H1 (cell line): ENCODE measurements around the gene CPXM1. TPM values are rescaled to one million over a fixed set of nuclear protein-coding genes. Genes with fewer than 3 reads are reported as not detected.

Experiments used
- CTCF ChIA-PET: fragments of 300-600 bp; sonication (Branson Sonifier 250); formaldehyde crosslinking; loops from one replicate; lab custom pipeline; 2021; ENCODE audit not compliant: partially characterized antibody; lab: Charles Lee
- POLR2A ChIA-PET: fragments of 300-600 bp; sonication (Branson Sonifier 250); formaldehyde crosslinking; loops from one replicate; lab custom pipeline; 2021; ENCODE audit warnings: inconsistent platforms; ENCODE audit not compliant: partially characterized antibody; lab: Charles Lee
- DNase-seq, 2 experiments: peaks; one replicate each; pipeline versions ENCODE4 v3.0.0 to v3.0.0-alpha.2; 2010 to 2022; ENCODE audit warnings: low spot score in 2 of 2, low read depth in 1 of 2, mixed read lengths in 1 of 2
- FAIRE-seq: peaks from 2 replicates; lab custom pipeline; 2011; peaks lifted over from hg19 to GRCh38; lab: Jason Lieb, UNC
- H2AFZ ChIP-seq: 2 replicates; pipeline ENCODE4 v1.8.1; 2012; ENCODE audit warnings: low read length, inconsistent platforms
- H2AK5ac ChIP-seq: 2 replicates; pipeline ENCODE4 v1.6.1; 2013; ENCODE audit warnings: low read depth, low read length
- H2BK120ac ChIP-seq: replicated peaks from 2 replicates; pipeline ENCODE3; 2013; ENCODE audit warnings: low read depth, low read length, inconsistent platforms
- H2BK12ac ChIP-seq: 2 replicates; pipeline ENCODE4 v1.6.1; 2013; ENCODE audit warnings: low read depth, low read length
- H2BK15ac ChIP-seq: 2 replicates; pipeline ENCODE4 v1.6.1; 2013; ENCODE audit warnings: low read length
- H2BK20ac ChIP-seq: 2 replicates; pipeline ENCODE4 v1.6.1; 2013; ENCODE audit warnings: low read length
- H2BK5ac ChIP-seq: 2 replicates; pipeline ENCODE4 v1.6.1; 2013; ENCODE audit warnings: low read depth, low read length
- H3K14ac ChIP-seq: 2 replicates; pipeline ENCODE4 v1.6.1; 2013; ENCODE audit warnings: inconsistent platforms; ENCODE audit not compliant: insufficient read length
- H3K18ac ChIP-seq: 2 replicates; pipeline ENCODE4 v1.6.1; 2013; ENCODE audit warnings: low read length; ENCODE audit errors: extremely low read depth
- H3K23ac ChIP-seq: 2 replicates; pipeline ENCODE4 v1.6.1; 2013; ENCODE audit warnings: inconsistent platforms; ENCODE audit not compliant: insufficient read length
- H3K23me2 ChIP-seq: 2 replicates; pipeline ENCODE4 v1.6.1; 2013; ENCODE audit warnings: low read depth, low read length
- H3K27ac ChIP-seq: 2 replicates; pipeline ENCODE4 v1.6.1; 2011; ENCODE audit warnings: low read depth, low read length, inconsistent platforms
- H3K27me3 ChIP-seq, 4 experiments: replicated peaks in 1 of 4; 1 replicate in 1 of 4; 2 replicates in 3 of 4; pipeline versions ENCODE4 v1.6.1 to v1.8.1; 2011 to 2013; ENCODE audit warnings: low read length in 3 of 4, mild to moderate bottlenecking in 3 of 4, inconsistent platforms in 2 of 4, mixed read lengths in 2 of 4, moderate library complexity in 1 of 4; ENCODE audit not compliant: control insufficient read depth in 3 of 4, insufficient read depth in 3 of 4; ENCODE audit errors: extremely low read depth in 1 of 4
- H3K36me3 ChIP-seq, 4 experiments: 2 replicates each; pipeline versions ENCODE4 v1.6.1 to v1.8.1; 2011 to 2013; ENCODE audit warnings: mild to moderate bottlenecking in 4 of 4, low read length in 3 of 4, moderate library complexity in 2 of 4, control low read depth in 1 of 4, inconsistent platforms in 1 of 4; ENCODE audit not compliant: insufficient read depth in 4 of 4, control insufficient read depth in 2 of 4
- H3K4ac ChIP-seq: replicated peaks from 2 replicates; pipeline ENCODE3; 2013; ENCODE audit warnings: low read length, low read depth, mixed read lengths, inconsistent platforms; ENCODE audit not compliant: insufficient read length
- H3K4me1 ChIP-seq, 4 experiments: replicated peaks in 1 of 4; 1 replicate in 1 of 4; 2 replicates in 3 of 4; pipeline versions ENCODE4 v1.6.1 to v1.8.1; 2011 to 2013; ENCODE audit warnings: low read length in 3 of 4, inconsistent platforms in 2 of 4, mixed read lengths in 1 of 4; ENCODE audit not compliant: insufficient read depth in 4 of 4, control insufficient read depth in 3 of 4
- H3K4me2 ChIP-seq, 2 experiments: 2 replicates each; pipeline versions ENCODE4 v1.6.1 to v1.8.1; 2011 to 2013; ENCODE audit warnings: low read depth in 2 of 2, low read length in 2 of 2, control low read depth in 1 of 2, inconsistent platforms in 1 of 2, mild to moderate bottlenecking in 1 of 2; ENCODE audit not compliant: insufficient read depth in 1 of 2
- H3K4me3 ChIP-seq, 4 experiments: fragments of 200-600, 300-600 bp in 1 of 4; sonication (generic), shearing (Covaris generic), sonication (Bioruptor Twin) in 1 of 4; 2 replicates each; pipeline versions ENCODE4 v1.5.1 to v1.8.1; 2011 to 2016; ENCODE audit warnings: low read length in 4 of 4, low read depth in 3 of 4, control low read depth in 2 of 4, inconsistent platforms in 2 of 4, mild to moderate bottlenecking in 2 of 4, mixed read lengths in 1 of 4, moderate library complexity in 1 of 4; ENCODE audit not compliant: insufficient read depth in 2 of 4; ENCODE audit errors: extremely low read depth in 1 of 4
- H3K56ac ChIP-seq: replicated peaks from 2 replicates; pipeline ENCODE3; 2013; ENCODE audit warnings: low read depth, mild to moderate bottlenecking, mixed read lengths, low read length, inconsistent platforms; ENCODE audit not compliant: insufficient read length
- H3K79me1 ChIP-seq: 2 replicates; pipeline ENCODE4 v1.6.1; 2013; ENCODE audit warnings: low read depth, low read length, control low read depth
- H3K79me2 ChIP-seq, 2 experiments: 2 replicates each; pipeline versions ENCODE4 v1.6.1 to v1.8.1; 2012 to 2013; ENCODE audit warnings: low read length in 2 of 2, mild to moderate bottlenecking in 2 of 2, inconsistent platforms in 1 of 2; ENCODE audit not compliant: insufficient read depth in 2 of 2, control insufficient read depth in 1 of 2
- H3K9ac ChIP-seq, 4 experiments: replicated peaks in 1 of 4; 1 replicate in 1 of 4; 2 replicates in 3 of 4; pipeline versions ENCODE4 v1.6.1 to v1.8.1; 2011 to 2013; ENCODE audit warnings: low read depth in 3 of 4, low read length in 3 of 4, control low read depth in 2 of 4, mild to moderate bottlenecking in 2 of 4, moderate library complexity in 2 of 4, inconsistent platforms in 1 of 4; ENCODE audit errors: extremely low read depth in 1 of 4
- H3K9me3 ChIP-seq, 2 experiments: 2 replicates each; pipeline versions ENCODE4 v1.6.1 to v1.8.1; 2012 to 2013; ENCODE audit warnings: mild to moderate bottlenecking in 2 of 2, moderate library complexity in 2 of 2, control low read depth in 1 of 2, inconsistent platforms in 1 of 2, low read depth in 1 of 2, low read length in 1 of 2, mixed read lengths in 1 of 2; ENCODE audit not compliant: insufficient read depth in 2 of 2
- H4K20me1 ChIP-seq, 2 experiments: replicated peaks in 1 of 2; 2 replicates each; pipeline versions ENCODE3 to v1.8.1; 2011 to 2013; ENCODE audit warnings: inconsistent platforms in 2 of 2, low read length in 2 of 2, mild to moderate bottlenecking in 1 of 2; ENCODE audit not compliant: insufficient read depth in 2 of 2, control insufficient read depth in 1 of 2
- H4K5ac ChIP-seq: 2 replicates; pipeline ENCODE4 v1.6.1; 2013; ENCODE audit warnings: low read length, low read depth, mixed read lengths, inconsistent platforms; ENCODE audit not compliant: insufficient read length
- H4K8ac ChIP-seq: 2 replicates; pipeline ENCODE4 v1.8.0; 2013; ENCODE audit warnings: mild to moderate bottlenecking, moderate library complexity, low read length, inconsistent platforms; ENCODE audit not compliant: insufficient read depth; ENCODE audit errors: extremely low read depth
- H4K91ac ChIP-seq: replicated peaks from 2 replicates; pipeline ENCODE3; 2013; ENCODE audit warnings: low read length, mixed read lengths, inconsistent platforms; ENCODE audit not compliant: insufficient read length
- ATF2 ChIP-seq: IDR thresholded peaks from 2 replicates; pipeline ENCODE4 v1.6.1; 2012; ENCODE audit warnings: low read length, inconsistent platforms
- CREB1 ChIP-seq: IDR thresholded peaks from 2 replicates; pipeline ENCODE4 v1.6.1; 2012; ENCODE audit warnings: inconsistent platforms
- CTCF ChIP-seq, 3 experiments: IDR thresholded peaks; 1 replicate in 2 of 3; 2 replicates in 1 of 3; pipeline versions ENCODE4 v1.5.1 to v1.6.1; 2011; ENCODE audit warnings: low read length in 3 of 3, mild to moderate bottlenecking in 3 of 3, inconsistent platforms in 2 of 3, low read depth in 1 of 3, moderate library complexity in 1 of 3; ENCODE audit not compliant: insufficient read depth in 1 of 3; ENCODE audit errors: control extremely low read depth in 1 of 3
- GTF2F1 ChIP-seq: IDR thresholded peaks from 2 replicates; pipeline ENCODE4 v1.6.1; 2012; ENCODE audit warnings: low read depth, low read length, improper control_type of control experiment, borderline replicate concordance
- MAX ChIP-seq: IDR thresholded peaks from 2 replicates; pipeline ENCODE4 v1.6.1; 2012; ENCODE audit warnings: inconsistent platforms
- POLR2AphosphoS5 ChIP-seq: IDR thresholded peaks from 2 replicates; pipeline ENCODE4 v1.6.1; 2011; ENCODE audit warnings: low read depth, low read length
- RBBP5 ChIP-seq: IDR thresholded peaks from 2 replicates; pipeline ENCODE4 v1.7.1; 2012; ENCODE audit warnings: low read depth, mild to moderate bottlenecking, inconsistent platforms, low read length, moderate library complexity, borderline replicate concordance
- SP2 ChIP-seq: IDR thresholded peaks from 2 replicates; pipeline ENCODE4 v1.6.1; 2012; ENCODE audit warnings: mild to moderate bottlenecking, low read length, inconsistent platforms
- TAF1 ChIP-seq: IDR thresholded peaks from 2 replicates; pipeline ENCODE4 v1.6.1; 2011; ENCODE audit warnings: mild to moderate bottlenecking, low read depth, low read length
- WGBS, 2 experiments: shearing (Covaris generic) in 1 of 2; methylation state at CpG; one replicate each; pipeline versions ENCODE4 v1.1.6 to v1.1.7; 2013 to 2015; ENCODE audit warnings: low lambda C conversion rate in 2 of 2, mixed read lengths in 2 of 2, inconsistent platforms in 1 of 2, low coverage in 1 of 2, missing lambda C conversion rate in 1 of 2; ENCODE audit not compliant: insufficient replicate concordance in 2 of 2, insufficient coverage in 1 of 2, insufficient read length in 1 of 2; ENCODE audit errors: extremely low coverage in 1 of 2, missing lambda C conversion rate in 1 of 2; 5-methylcytosine and 5-hydroxymethylcytosine counted together
- polyA plus RNA-seq, 7 experiments: library from polyadenylated mRNA; depleted of rRNA in 3 of 7; stranded (reverse) in 5 of 7; unstranded in 2 of 7; fragments of >200 nt in 5 of 7; fragments of 200-250 nt in 2 of 7; gene quantifications; 1 replicate in 5 of 7; 2 replicates in 1 of 7; 4 replicates in 1 of 7; pipeline versions ENCODE4 v1.2.1 to v1.2.3, GENCODE V29; 2011 to 2013; ENCODE audit warnings: missing spikeins in 2 of 7, mixed read lengths in 2 of 7
- total RNA-seq: library from RNA; stranded (reverse); fragmentation: NEBNext Ultra II Directional; extraction: Animal tissue kit (Norgen Biotek cat#: 25700); gene quantifications from 2 replicates; pipeline ENCODE4 v1.2.1, GENCODE V29; 2021

CPXM1 gene
- total and polyA plus RNA-seq, 2 of the 8 experiments (the other 6 are each of a cell fraction or from before 2014, with no cell fraction given) = 31.3 to 81.9 TPM

GRCh38 chr20:2836035-2836434, 35.6 kb upstream of the CPXM1 start:
- Histone ChIP-seq H3K27ac (no peak overlapping the region), H3K56ac (no peak overlapping the region), H3K9ac (no peak overlapping the region), H3K36me3 (peaks cover 0 to 5% (median 0%) of the 10 kb centered on the region in 4 experiments; a peak in 1 of 8 replicates), H3K79me1 (no peaks in the 10 kb centered on the region), H3K23me2 (peaks cover 5% of the 10 kb centered on the region; the same call in 1 of the 2 replicates), H4K5ac (no peak overlapping the region), H3K4me2 (no peak overlapping the region), H3K9me3 (peaks cover 0 to 6% of the 10 kb centered on the region in 2 experiments; a peak in 1 of 4 replicates), H2AFZ (no peak overlapping the region), H2BK12ac (no peak overlapping the region), H2BK120ac (no peak overlapping the region), H4K91ac (no peak overlapping the region), H4K8ac (no peak overlapping the region; the same call in 1 of the 2 replicates), H3K27me3 (peaks cover 5 to 20% (median 18%) of the 10 kb centered on the region in 4 experiments), H3K4ac (no peak overlapping the region), H3K23ac (no peak overlapping the region), H3K14ac (no peak overlapping the region), H2BK5ac (no peak overlapping the region), H3K4me3 (no peak overlapping the region), H3K4me1 (no peaks in the 10 kb centered on the region; a peak in 1 of 7 replicates), H4K20me1 (peaks cover 0 to 2% of the 10 kb centered on the region in 2 experiments), H3K18ac (no peak overlapping the region), H3K79me2 (no peaks in the 10 kb centered on the region), H2BK15ac (no peak overlapping the region), H2BK20ac (no peak overlapping the region), H2AK5ac (no peak overlapping the region)
- FAIRE-seq = no peak
- DNase-seq = no peak
- ChIA-PET POLR2A (no interaction called here), CTCF (interaction anchor here (1.1 to 1.8 kb wide), 2 partner anchors 81 to 83 kb away, joined by 3 to 6 read pairs; no protein-coding TSS in a partner anchor)
- 74% methylated on average over 2 of the region's 5 CpGs; no CpG with 5 or more reads in 1 of the 2 experiments for WGBS, 2 experiments
- TF ChIP-seq MAX (no peak), CTCF (IDR thresholded peaks at IDR 0.05; ENCODE audit: control extremely low read depth in 1 of 3, insufficient read depth in 1 of 3, low read depth in 1 of 3, low read length in 3 of 3) (no peak), TAF1 (no peak), ATF2 (no peak), SP2 (no peak), CREB1 (no peak), POLR2AphosphoS5 (no peak), RBBP5 (no peak), GTF2F1 (no peak)
